H1 (cell line): ENCODE data around the gene VAV2. TPM values are rescaled to one million over a fixed set of nuclear protein-coding genes. Genes with fewer than 3 reads are reported as not detected.

Experiments used
- CTCF ChIA-PET: fragments of 300-600 bp; sonication (Branson Sonifier 250); formaldehyde crosslinking; loops from one replicate; lab custom pipeline; 2021; ENCODE audit not compliant: partially characterized antibody; lab: Charles Lee
- POLR2A ChIA-PET: fragments of 300-600 bp; sonication (Branson Sonifier 250); formaldehyde crosslinking; loops from one replicate; lab custom pipeline; 2021; ENCODE audit warnings: inconsistent platforms; ENCODE audit not compliant: partially characterized antibody; lab: Charles Lee
- DNase-seq, 2 experiments: peaks; one replicate each; pipeline versions ENCODE4 v3.0.0 to v3.0.0-alpha.2; 2010 to 2022; ENCODE audit warnings: low spot score in 2 of 2, low read depth in 1 of 2, mixed read lengths in 1 of 2
- FAIRE-seq: peaks from 2 replicates; lab custom pipeline; 2011; peaks lifted over from hg19 to GRCh38; lab: Jason Lieb, UNC
- H2AFZ ChIP-seq: 2 replicates; pipeline ENCODE4 v1.8.1; 2012; ENCODE audit warnings: low read length, inconsistent platforms
- H2AK5ac ChIP-seq: 2 replicates; pipeline ENCODE4 v1.6.1; 2013; ENCODE audit warnings: low read depth, low read length
- H2BK120ac ChIP-seq: replicated peaks from 2 replicates; pipeline ENCODE3; 2013; ENCODE audit warnings: low read depth, low read length, inconsistent platforms
- H2BK12ac ChIP-seq: 2 replicates; pipeline ENCODE4 v1.6.1; 2013; ENCODE audit warnings: low read depth, low read length
- H2BK15ac ChIP-seq: 2 replicates; pipeline ENCODE4 v1.6.1; 2013; ENCODE audit warnings: low read length
- H2BK20ac ChIP-seq: 2 replicates; pipeline ENCODE4 v1.6.1; 2013; ENCODE audit warnings: low read length
- H2BK5ac ChIP-seq: 2 replicates; pipeline ENCODE4 v1.6.1; 2013; ENCODE audit warnings: low read depth, low read length
- H3K14ac ChIP-seq: 2 replicates; pipeline ENCODE4 v1.6.1; 2013; ENCODE audit warnings: inconsistent platforms; ENCODE audit not compliant: insufficient read length
- H3K18ac ChIP-seq: 2 replicates; pipeline ENCODE4 v1.6.1; 2013; ENCODE audit warnings: low read length; ENCODE audit errors: extremely low read depth
- H3K23ac ChIP-seq: 2 replicates; pipeline ENCODE4 v1.6.1; 2013; ENCODE audit warnings: inconsistent platforms; ENCODE audit not compliant: insufficient read length
- H3K23me2 ChIP-seq: 2 replicates; pipeline ENCODE4 v1.6.1; 2013; ENCODE audit warnings: low read depth, low read length
- H3K27ac ChIP-seq: 2 replicates; pipeline ENCODE4 v1.6.1; 2011; ENCODE audit warnings: low read depth, low read length, inconsistent platforms
- H3K27me3 ChIP-seq, 4 experiments: replicated peaks in 1 of 4; 1 replicate in 1 of 4; 2 replicates in 3 of 4; pipeline versions ENCODE4 v1.6.1 to v1.8.1; 2011 to 2013; ENCODE audit warnings: low read length in 3 of 4, mild to moderate bottlenecking in 3 of 4, inconsistent platforms in 2 of 4, mixed read lengths in 2 of 4, moderate library complexity in 1 of 4; ENCODE audit not compliant: control insufficient read depth in 3 of 4, insufficient read depth in 3 of 4; ENCODE audit errors: extremely low read depth in 1 of 4
- H3K36me3 ChIP-seq, 4 experiments: 2 replicates each; pipeline versions ENCODE4 v1.6.1 to v1.8.1; 2011 to 2013; ENCODE audit warnings: mild to moderate bottlenecking in 4 of 4, low read length in 3 of 4, moderate library complexity in 2 of 4, control low read depth in 1 of 4, inconsistent platforms in 1 of 4; ENCODE audit not compliant: insufficient read depth in 4 of 4, control insufficient read depth in 2 of 4
- H3K4ac ChIP-seq: replicated peaks from 2 replicates; pipeline ENCODE3; 2013; ENCODE audit warnings: low read length, low read depth, mixed read lengths, inconsistent platforms; ENCODE audit not compliant: insufficient read length
- H3K4me1 ChIP-seq, 4 experiments: replicated peaks in 1 of 4; 1 replicate in 1 of 4; 2 replicates in 3 of 4; pipeline versions ENCODE4 v1.6.1 to v1.8.1; 2011 to 2013; ENCODE audit warnings: low read length in 3 of 4, inconsistent platforms in 2 of 4, mixed read lengths in 1 of 4; ENCODE audit not compliant: insufficient read depth in 4 of 4, control insufficient read depth in 3 of 4
- H3K4me2 ChIP-seq, 2 experiments: 2 replicates each; pipeline versions ENCODE4 v1.6.1 to v1.8.1; 2011 to 2013; ENCODE audit warnings: low read depth in 2 of 2, low read length in 2 of 2, control low read depth in 1 of 2, inconsistent platforms in 1 of 2, mild to moderate bottlenecking in 1 of 2; ENCODE audit not compliant: insufficient read depth in 1 of 2
- H3K4me3 ChIP-seq, 4 experiments: fragments of 200-600, 300-600 bp in 1 of 4; sonication (generic), shearing (Covaris generic), sonication (Bioruptor Twin) in 1 of 4; 2 replicates each; pipeline versions ENCODE4 v1.5.1 to v1.8.1; 2011 to 2016; ENCODE audit warnings: low read length in 4 of 4, low read depth in 3 of 4, control low read depth in 2 of 4, inconsistent platforms in 2 of 4, mild to moderate bottlenecking in 2 of 4, mixed read lengths in 1 of 4, moderate library complexity in 1 of 4; ENCODE audit not compliant: insufficient read depth in 2 of 4; ENCODE audit errors: extremely low read depth in 1 of 4
- H3K56ac ChIP-seq: replicated peaks from 2 replicates; pipeline ENCODE3; 2013; ENCODE audit warnings: low read depth, mild to moderate bottlenecking, mixed read lengths, low read length, inconsistent platforms; ENCODE audit not compliant: insufficient read length
- H3K79me1 ChIP-seq: 2 replicates; pipeline ENCODE4 v1.6.1; 2013; ENCODE audit warnings: low read depth, low read length, control low read depth
- H3K79me2 ChIP-seq, 2 experiments: 2 replicates each; pipeline versions ENCODE4 v1.6.1 to v1.8.1; 2012 to 2013; ENCODE audit warnings: low read length in 2 of 2, mild to moderate bottlenecking in 2 of 2, inconsistent platforms in 1 of 2; ENCODE audit not compliant: insufficient read depth in 2 of 2, control insufficient read depth in 1 of 2
- H3K9ac ChIP-seq, 4 experiments: replicated peaks in 1 of 4; 1 replicate in 1 of 4; 2 replicates in 3 of 4; pipeline versions ENCODE4 v1.6.1 to v1.8.1; 2011 to 2013; ENCODE audit warnings: low read depth in 3 of 4, low read length in 3 of 4, control low read depth in 2 of 4, mild to moderate bottlenecking in 2 of 4, moderate library complexity in 2 of 4, inconsistent platforms in 1 of 4; ENCODE audit errors: extremely low read depth in 1 of 4
- H3K9me3 ChIP-seq, 2 experiments: 2 replicates each; pipeline versions ENCODE4 v1.6.1 to v1.8.1; 2012 to 2013; ENCODE audit warnings: mild to moderate bottlenecking in 2 of 2, moderate library complexity in 2 of 2, control low read depth in 1 of 2, inconsistent platforms in 1 of 2, low read depth in 1 of 2, low read length in 1 of 2, mixed read lengths in 1 of 2; ENCODE audit not compliant: insufficient read depth in 2 of 2
- H4K20me1 ChIP-seq, 2 experiments: replicated peaks in 1 of 2; 2 replicates each; pipeline versions ENCODE3 to v1.8.1; 2011 to 2013; ENCODE audit warnings: inconsistent platforms in 2 of 2, low read length in 2 of 2, mild to moderate bottlenecking in 1 of 2; ENCODE audit not compliant: insufficient read depth in 2 of 2, control insufficient read depth in 1 of 2
- H4K5ac ChIP-seq: 2 replicates; pipeline ENCODE4 v1.6.1; 2013; ENCODE audit warnings: low read length, low read depth, mixed read lengths, inconsistent platforms; ENCODE audit not compliant: insufficient read length
- H4K8ac ChIP-seq: 2 replicates; pipeline ENCODE4 v1.8.0; 2013; ENCODE audit warnings: mild to moderate bottlenecking, moderate library complexity, low read length, inconsistent platforms; ENCODE audit not compliant: insufficient read depth; ENCODE audit errors: extremely low read depth
- H4K91ac ChIP-seq: replicated peaks from 2 replicates; pipeline ENCODE3; 2013; ENCODE audit warnings: low read length, mixed read lengths, inconsistent platforms; ENCODE audit not compliant: insufficient read length
- BACH1 ChIP-seq: IDR thresholded peaks from 2 replicates; pipeline ENCODE4 v1.6.1; 2012; ENCODE audit warnings: low read length, improper control_type of control experiment
- BCL11A ChIP-seq, 2 experiments: IDR thresholded peaks; one replicate each; pipeline ENCODE4 v1.6.1; 2011; ENCODE audit warnings: low read depth in 2 of 2, low read length in 2 of 2, mild to moderate bottlenecking in 2 of 2
- CEBPB ChIP-seq: IDR thresholded peaks from 2 replicates; pipeline ENCODE4 v1.6.1; 2012; ENCODE audit warnings: low read depth, low read length
- CHD2 ChIP-seq: IDR thresholded peaks from 2 replicates; pipeline ENCODE4 v1.6.1; 2012; ENCODE audit warnings: low read length, improper control_type of control experiment
- GABPA ChIP-seq: IDR thresholded peaks from 2 replicates; pipeline ENCODE4 v1.6.1; 2011; ENCODE audit warnings: mild to moderate bottlenecking, low read length, moderate library complexity, borderline replicate concordance; ENCODE audit not compliant: insufficient read depth
- JUN ChIP-seq: IDR thresholded peaks from 2 replicates; pipeline ENCODE4 v1.6.1; 2011; ENCODE audit warnings: low read depth, mild to moderate bottlenecking, improper control_type of control experiment, low read length
- MAX ChIP-seq: IDR thresholded peaks from 2 replicates; pipeline ENCODE4 v1.6.1; 2012; ENCODE audit warnings: inconsistent platforms
- POLR2AphosphoS5 ChIP-seq: IDR thresholded peaks from 2 replicates; pipeline ENCODE4 v1.6.1; 2011; ENCODE audit warnings: low read depth, low read length
- TAF1 ChIP-seq: IDR thresholded peaks from 2 replicates; pipeline ENCODE4 v1.6.1; 2011; ENCODE audit warnings: mild to moderate bottlenecking, low read depth, low read length
- TBP ChIP-seq: IDR thresholded peaks from 2 replicates; pipeline ENCODE4 v1.6.1; 2011; ENCODE audit warnings: low read depth, low read length, improper control_type of control experiment
- WGBS, 2 experiments: shearing (Covaris generic) in 1 of 2; methylation state at CpG; one replicate each; pipeline versions ENCODE4 v1.1.6 to v1.1.7; 2013 to 2015; ENCODE audit warnings: low lambda C conversion rate in 2 of 2, mixed read lengths in 2 of 2, inconsistent platforms in 1 of 2, low coverage in 1 of 2, missing lambda C conversion rate in 1 of 2; ENCODE audit not compliant: insufficient replicate concordance in 2 of 2, insufficient coverage in 1 of 2, insufficient read length in 1 of 2; ENCODE audit errors: extremely low coverage in 1 of 2, missing lambda C conversion rate in 1 of 2; 5-methylcytosine and 5-hydroxymethylcytosine counted together
- polyA plus RNA-seq, 7 experiments: library from polyadenylated mRNA; depleted of rRNA in 3 of 7; stranded (reverse) in 5 of 7; unstranded in 2 of 7; fragments of >200 nt in 5 of 7; fragments of 200-250 nt in 2 of 7; gene quantifications; 1 replicate in 5 of 7; 2 replicates in 1 of 7; 4 replicates in 1 of 7; pipeline versions ENCODE4 v1.2.1 to v1.2.3, GENCODE V29; 2011 to 2013; ENCODE audit warnings: missing spikeins in 2 of 7, mixed read lengths in 2 of 7
- total RNA-seq: library from RNA; stranded (reverse); fragmentation: NEBNext Ultra II Directional; extraction: Animal tissue kit (Norgen Biotek cat#: 25700); gene quantifications from 2 replicates; pipeline ENCODE4 v1.2.1, GENCODE V29; 2021
- TF ChIP-seq, protein P1 (sequence below): IDR thresholded peaks from 2 replicates; pipeline ENCODE4 v1.6.1; 2011; ENCODE audit warnings: low read depth, mild to moderate bottlenecking, low read length; ENCODE audit not compliant: insufficient read depth
- TF ChIP-seq, protein P2 (sequence below): IDR thresholded peaks from 2 replicates; pipeline ENCODE4 v1.6.1; 2012; ENCODE audit warnings: low read length, inconsistent platforms

The VAV2 gene
- total and polyA plus RNA-seq, 2 of the 8 experiments (the other 6 are each of a cell fraction or from before 2014, with no cell fraction given) = 13.6 to 37.6 TPM

GRCh38 chr9:134030821-134031470 is 38.8 kb upstream of the VAV2 start:
- CTCF ChIA-PET = no interaction called here
- 90% methylated on average over 29 of the region's 29 CpGs; no CpG with 5 or more reads in 1 of the 2 experiments for WGBS, 2 experiments
- TF ChIP-seq GABPA = no peak
- no peak for TF ChIP-seq POLR2AphosphoS5
- no peak for TF ChIP-seq BCL11A (IDR thresholded peaks at IDR 0.05; ENCODE audit: low read depth in 2 of 2, low read length in 2 of 2)
- TF ChIP-seq, protein P1, sequence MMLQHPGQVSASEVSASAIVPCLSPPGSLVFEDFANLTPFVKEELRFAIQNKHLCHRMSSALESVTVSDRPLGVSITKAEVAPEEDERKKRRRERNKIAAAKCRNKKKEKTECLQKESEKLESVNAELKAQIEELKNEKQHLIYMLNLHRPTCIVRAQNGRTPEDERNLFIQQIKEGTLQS = no peak
- no peak for TF ChIP-seq CEBPB
- no peak for TF ChIP-seq MAX
- TF ChIP-seq CHD2 = no peak
- TF ChIP-seq TBP = no peak
- TF ChIP-seq TAF1 = no peak
- TF ChIP-seq JUN = no peak
- TF ChIP-seq, protein P2, sequence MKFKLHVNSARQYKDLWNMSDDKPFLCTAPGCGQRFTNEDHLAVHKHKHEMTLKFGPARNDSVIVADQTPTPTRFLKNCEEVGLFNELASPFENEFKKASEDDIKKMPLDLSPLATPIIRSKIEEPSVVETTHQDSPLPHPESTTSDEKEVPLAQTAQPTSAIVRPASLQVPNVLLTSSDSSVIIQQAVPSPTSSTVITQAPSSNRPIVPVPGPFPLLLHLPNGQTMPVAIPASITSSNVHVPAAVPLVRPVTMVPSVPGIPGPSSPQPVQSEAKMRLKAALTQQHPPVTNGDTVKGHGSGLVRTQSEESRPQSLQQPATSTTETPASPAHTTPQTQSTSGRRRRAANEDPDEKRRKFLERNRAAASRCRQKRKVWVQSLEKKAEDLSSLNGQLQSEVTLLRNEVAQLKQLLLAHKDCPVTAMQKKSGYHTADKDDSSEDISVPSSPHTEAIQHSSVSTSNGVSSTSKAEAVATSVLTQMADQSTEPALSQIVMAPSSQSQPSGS = no peak
- TF ChIP-seq BACH1 = no peak

More at GRCh38 chr9:134030821-134031470, 38.8 kb upstream of the VAV2 start:
- H2BK12ac ChIP-seq = no peak overlapping the region
- H4K5ac ChIP-seq = no peak overlapping the region
- H3K14ac ChIP-seq = no peak overlapping the region
- no peak overlapping the region for H4K8ac ChIP-seq
- H3K9ac ChIP-seq = no peak overlapping the region
- H4K91ac ChIP-seq = no peak overlapping the region
- H3K79me1 ChIP-seq = no peaks in the 10 kb centered on the region
- H3K27ac ChIP-seq = no peak overlapping the region
- H3K9me3 ChIP-seq = no peaks in the 10 kb centered on the region
- no peak overlapping the region for H2BK15ac ChIP-seq
- H3K79me2 ChIP-seq = no peaks in the 10 kb centered on the region
- no peak overlapping the region for H3K56ac ChIP-seq
- H3K36me3 ChIP-seq = peaks cover 25 to 54% (median 40%) of the 10 kb centered on the region in 4 experiments
- H3K4me2 ChIP-seq = no peak overlapping the region
- H3K23me2 ChIP-seq = peaks cover 3% of the 10 kb centered on the region
- no peak overlapping the region for H3K18ac ChIP-seq
- H2AFZ ChIP-seq = no peak overlapping the region
- H2AK5ac ChIP-seq = no peak overlapping the region
- H2BK20ac ChIP-seq = no peak overlapping the region
- no peaks in the 10 kb centered on the region for H3K27me3 ChIP-seq
- no peak overlapping the region for H3K4me3 ChIP-seq
- FAIRE-seq (no peak), DNase-seq (no peak)
- no peak overlapping the region for H3K4ac ChIP-seq
- H2BK120ac ChIP-seq = no peak overlapping the region
- POLR2A ChIA-PET = no interaction called here
- H3K4me1 ChIP-seq = peaks cover 0 to 4% (median 4%) of the 10 kb centered on the region in 4 experiments; a peak in 5 of 7 replicates
- H3K23ac ChIP-seq = no peak overlapping the region
- H4K20me1 ChIP-seq = peaks cover 3 to 14% of the 10 kb centered on the region in 2 experiments
- H2BK5ac ChIP-seq = no peak overlapping the region
